Hepatocyte (in vitro differentiated cells): ENCODE results near the gene C1orf21. TPM values are rescaled to one million over a fixed set of nuclear protein-coding genes. Genes with fewer than 3 reads are reported as not detected.

Experiments
- DNase-seq: peaks from one replicate; pipeline ENCODE4 v3.0.0-alpha.2; 2016; ENCODE audit warnings: low spot score
- H2AFZ ChIP-seq: fragments of 200-600 bp; sonication (generic); 2 replicates; pipeline ENCODE4 v1.6.0; 2016; ENCODE audit warnings: antibody characterized with exemption, mild to moderate bottlenecking
- H3K27ac ChIP-seq: fragments of 200-600 bp; sonication (generic); 2 replicates; pipeline ENCODE4 v1.5.1; 2016; ENCODE audit warnings: mild to moderate bottlenecking
- H3K27me3 ChIP-seq: fragments of 200-600 bp; sonication (generic); 2 replicates; pipeline ENCODE4 v1.6.1; 2016
- H3K36me3 ChIP-seq: fragments of 200-600 bp; sonication (generic); replicated peaks from 2 replicates; pipeline ENCODE4 v1.5.1; 2016; ENCODE audit warnings: low read depth; ENCODE audit not compliant: insufficient read depth
- H3K4me1 ChIP-seq: fragments of 200-600 bp; sonication (generic); 2 replicates; pipeline ENCODE4 v1.5.1; 2016; ENCODE audit warnings: mild to moderate bottlenecking, moderate library complexity; ENCODE audit not compliant: insufficient read depth
- H3K4me2 ChIP-seq: fragments of 200-600 bp; sonication (generic); 2 replicates; pipeline ENCODE4 v1.6.0; 2016
- H3K4me3 ChIP-seq: fragments of 200-600 bp; sonication (generic); 2 replicates; pipeline ENCODE4 v1.5.1; 2016; ENCODE audit warnings: mild to moderate bottlenecking
- H3K79me2 ChIP-seq: fragments of 200-600 bp; sonication (generic); 2 replicates; pipeline ENCODE4 v1.6.0; 2017; ENCODE audit warnings: mild to moderate bottlenecking
- H3K9me2 ChIP-seq: fragments of 200-600 bp; sonication (generic); replicated peaks from 2 replicates; pipeline ENCODE4 v1.6.0; 2017; ENCODE audit warnings: mild to moderate bottlenecking; ENCODE audit not compliant: insufficient read depth
- H3K9me3 ChIP-seq: fragments of 200-600 bp; sonication (generic); 2 replicates; pipeline ENCODE4 v1.5.1; 2016; ENCODE audit warnings: low read depth, mild to moderate bottlenecking
- H4K20me1 ChIP-seq: fragments of 200-600 bp; sonication (generic); 2 replicates; pipeline ENCODE4 v1.6.0; 2016; ENCODE audit warnings: mild to moderate bottlenecking; ENCODE audit not compliant: insufficient read depth, poor library complexity, severe bottlenecking
- EZH2 ChIP-seq: fragments of 200-600 bp; sonication (generic); IDR thresholded peaks from 2 replicates; pipeline ENCODE4 v1.6.1; 2016; ENCODE audit warnings: antibody characterized with exemption, mild to moderate bottlenecking, borderline replicate concordance
- EZH2phosphoT487 ChIP-seq: fragments of 200-600 bp; sonication (generic); IDR thresholded peaks from one replicate; pipeline ENCODE4 v1.6.1; 2018; ENCODE audit warnings: antibody characterized with exemption, mild to moderate bottlenecking, low read depth, moderate library complexity; ENCODE audit not compliant: unreplicated experiment, severe bottlenecking
- WGBS: methylation state at CpG from one replicate; pipeline ENCODE4 v1.1.6; 2016; ENCODE audit warnings: low lambda C conversion rate; ENCODE audit errors: missing lambda C conversion rate; 5-methylcytosine and 5-hydroxymethylcytosine counted together
- polyA plus RNA-seq: library from polyadenylated mRNA; unstranded; fragments of >200 nt; fragmentation: Nextera tagmentation; extraction: Ambion mirVana; gene quantifications from 2 replicates; pipeline ENCODE4 v1.2.1, GENCODE V29; 2016
- total RNA-seq: library from RNA; depleted of rRNA; stranded (reverse); fragments of >200 nt; gene quantifications from 2 replicates; pipeline ENCODE4 v1.2.3, GENCODE V29; 2014
- TF ChIP-seq, protein P1 (sequence below): fragments of 200-600 bp; sonication (generic); IDR thresholded peaks from 2 replicates; pipeline ENCODE4 v1.5.1; 2016; ENCODE audit warnings: antibody characterized with exemption, mild to moderate bottlenecking; ENCODE audit not compliant: poor library complexity

Gene C1orf21
- total and polyA plus RNA-seq, 2 experiments from 2014 or later = 26.9 to 37.9 TPM

DNA sequence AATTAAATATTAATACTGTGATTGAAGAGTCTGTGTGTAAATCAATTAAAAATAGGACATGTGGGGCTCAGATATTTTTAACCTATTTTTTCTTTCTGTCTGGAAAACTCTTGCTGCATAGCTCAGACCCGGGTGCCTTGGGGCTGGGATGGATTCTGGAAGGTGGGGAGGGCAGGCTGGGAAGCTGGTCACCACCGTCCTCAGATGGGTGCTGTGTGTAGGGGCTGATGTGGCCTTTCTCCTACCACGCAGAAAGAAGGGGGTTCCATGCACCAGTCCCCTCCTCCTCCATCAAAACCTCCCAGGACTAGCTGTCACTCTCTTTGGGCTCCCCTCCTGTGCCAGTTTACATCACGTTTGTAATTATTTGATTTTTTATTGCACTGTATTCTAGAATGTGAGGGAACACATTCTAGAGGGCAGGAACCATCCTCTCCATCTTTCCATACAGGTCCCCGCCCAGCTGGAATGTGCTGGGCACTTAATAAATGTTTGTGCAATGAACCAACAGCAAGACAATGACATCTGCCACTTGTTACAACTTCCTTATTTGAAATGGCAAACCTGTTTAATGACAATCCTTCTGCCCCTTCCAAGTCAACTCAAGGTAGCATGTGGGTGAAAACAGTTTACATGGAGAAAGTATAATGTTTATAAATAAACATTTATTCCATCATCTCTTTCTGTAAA, 263.5 kb downstream of the C1orf21 start:
- 83% methylated on average over 5 of the region's 5 CpGs for WGBS
- no peaks in the 10 kb centered on the region for H3K27me3 ChIP-seq
- no peak for DNase-seq
- H2AFZ ChIP-seq = no peak overlapping the region
- no peaks in the 10 kb centered on the region for H3K9me3 ChIP-seq
- H3K4me3 ChIP-seq = no peak overlapping the region
- H3K27ac ChIP-seq = no peak overlapping the region
- TF ChIP-seq, protein P1, sequence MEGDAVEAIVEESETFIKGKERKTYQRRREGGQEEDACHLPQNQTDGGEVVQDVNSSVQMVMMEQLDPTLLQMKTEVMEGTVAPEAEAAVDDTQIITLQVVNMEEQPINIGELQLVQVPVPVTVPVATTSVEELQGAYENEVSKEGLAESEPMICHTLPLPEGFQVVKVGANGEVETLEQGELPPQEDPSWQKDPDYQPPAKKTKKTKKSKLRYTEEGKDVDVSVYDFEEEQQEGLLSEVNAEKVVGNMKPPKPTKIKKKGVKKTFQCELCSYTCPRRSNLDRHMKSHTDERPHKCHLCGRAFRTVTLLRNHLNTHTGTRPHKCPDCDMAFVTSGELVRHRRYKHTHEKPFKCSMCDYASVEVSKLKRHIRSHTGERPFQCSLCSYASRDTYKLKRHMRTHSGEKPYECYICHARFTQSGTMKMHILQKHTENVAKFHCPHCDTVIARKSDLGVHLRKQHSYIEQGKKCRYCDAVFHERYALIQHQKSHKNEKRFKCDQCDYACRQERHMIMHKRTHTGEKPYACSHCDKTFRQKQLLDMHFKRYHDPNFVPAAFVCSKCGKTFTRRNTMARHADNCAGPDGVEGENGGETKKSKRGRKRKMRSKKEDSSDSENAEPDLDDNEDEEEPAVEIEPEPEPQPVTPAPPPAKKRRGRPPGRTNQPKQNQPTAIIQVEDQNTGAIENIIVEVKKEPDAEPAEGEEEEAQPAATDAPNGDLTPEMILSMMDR = no peak
- TF ChIP-seq EZH2 (no peak), EZH2phosphoT487 (no peak)
- no peaks in the 10 kb centered on the region for H4K20me1 ChIP-seq
- no peaks in the 10 kb centered on the region for H3K4me1 ChIP-seq
- H3K36me3 ChIP-seq = no peaks in the 10 kb centered on the region
- H3K4me2 ChIP-seq = no peak overlapping the region
- H3K79me2 ChIP-seq = no peaks in the 10 kb centered on the region
- no peaks in the 10 kb centered on the region for H3K9me2 ChIP-seq

DNA sequence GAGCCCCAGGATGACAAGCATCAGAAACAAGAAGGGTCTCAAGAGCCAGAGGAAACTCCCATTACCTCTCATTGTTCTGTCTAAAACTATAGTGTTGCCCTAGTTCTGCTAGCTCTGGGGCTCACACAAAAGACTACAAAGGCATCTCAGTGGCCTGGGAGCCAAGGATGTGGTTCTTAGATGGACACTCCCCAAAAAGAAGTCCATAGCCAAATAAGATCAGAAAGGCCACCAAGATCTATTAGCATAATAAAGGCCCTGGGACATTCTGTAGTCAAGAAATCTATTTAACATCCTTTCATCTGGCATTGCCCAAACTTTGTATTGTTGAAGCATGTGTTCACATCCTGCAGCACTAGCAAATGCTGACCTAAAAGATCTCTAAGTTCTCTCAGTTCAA, 268.4 kb downstream of the C1orf21 start:
- Histone ChIP-seq H3K4me3 (no peak overlapping the region), H3K27me3 (no peaks in the 10 kb centered on the region), H3K4me2 (no peak overlapping the region), H4K20me1 (no peaks in the 10 kb centered on the region), H3K36me3 (no peaks in the 10 kb centered on the region), H3K79me2 (no peaks in the 10 kb centered on the region), H2AFZ (no peak overlapping the region), H3K27ac (no peak overlapping the region), H3K4me1 (no peaks in the 10 kb centered on the region), H3K9me2 (no peaks in the 10 kb centered on the region), H3K9me3 (no peaks in the 10 kb centered on the region)
- no peak for DNase-seq
- TF ChIP-seq EZH2 = no peak
- TF ChIP-seq, protein P1 = no peak
- TF ChIP-seq EZH2phosphoT487 = no peak

DNA sequence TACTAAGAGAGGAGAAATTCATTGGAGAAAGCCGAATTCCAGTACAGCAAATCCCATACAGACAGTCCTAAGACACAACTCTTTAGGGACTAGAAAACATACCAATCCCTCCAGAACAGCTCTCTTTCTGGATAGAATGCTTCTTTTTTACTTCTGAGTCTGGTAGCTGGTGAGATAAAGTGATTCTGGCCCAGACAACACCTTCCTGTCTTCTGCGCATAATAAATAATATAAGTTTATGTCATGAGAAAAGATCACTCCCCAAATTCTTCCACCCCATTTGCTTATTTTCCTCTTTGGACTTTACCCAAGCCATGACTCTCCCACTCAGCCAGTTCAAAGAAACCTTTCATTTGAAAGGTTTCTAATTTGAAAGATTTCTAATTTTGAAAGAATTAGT, 269.4 kb downstream of the C1orf21 start:
- TF ChIP-seq EZH2phosphoT487 (no peak), EZH2 (no peak)
- TF ChIP-seq, protein P1 = no peak
- no peak for DNase-seq
- Histone ChIP-seq H3K27me3 (no peaks in the 10 kb centered on the region), H3K4me1 (no peaks in the 10 kb centered on the region), H3K4me2 (no peak overlapping the region), H3K9me2 (no peaks in the 10 kb centered on the region), H3K36me3 (no peaks in the 10 kb centered on the region), H3K9me3 (no peaks in the 10 kb centered on the region), H2AFZ (no peak overlapping the region), H3K4me3 (no peak overlapping the region), H3K27ac (no peak overlapping the region), H3K79me2 (no peaks in the 10 kb centered on the region), H4K20me1 (no peaks in the 10 kb centered on the region)
- WGBS = 94% methylated on average over 2 of the region's 2 CpGs
